NCI-H187 treated with DMSO at 0.1 percent for 48 hours (cell line): ENCODE measurements around the gene SBSN.

Source experiments
- DNase-seq: peaks from one replicate; lab custom pipeline; 2025; lab: John Stamatoyannopoulos, UW

Gene SBSN

DNA sequence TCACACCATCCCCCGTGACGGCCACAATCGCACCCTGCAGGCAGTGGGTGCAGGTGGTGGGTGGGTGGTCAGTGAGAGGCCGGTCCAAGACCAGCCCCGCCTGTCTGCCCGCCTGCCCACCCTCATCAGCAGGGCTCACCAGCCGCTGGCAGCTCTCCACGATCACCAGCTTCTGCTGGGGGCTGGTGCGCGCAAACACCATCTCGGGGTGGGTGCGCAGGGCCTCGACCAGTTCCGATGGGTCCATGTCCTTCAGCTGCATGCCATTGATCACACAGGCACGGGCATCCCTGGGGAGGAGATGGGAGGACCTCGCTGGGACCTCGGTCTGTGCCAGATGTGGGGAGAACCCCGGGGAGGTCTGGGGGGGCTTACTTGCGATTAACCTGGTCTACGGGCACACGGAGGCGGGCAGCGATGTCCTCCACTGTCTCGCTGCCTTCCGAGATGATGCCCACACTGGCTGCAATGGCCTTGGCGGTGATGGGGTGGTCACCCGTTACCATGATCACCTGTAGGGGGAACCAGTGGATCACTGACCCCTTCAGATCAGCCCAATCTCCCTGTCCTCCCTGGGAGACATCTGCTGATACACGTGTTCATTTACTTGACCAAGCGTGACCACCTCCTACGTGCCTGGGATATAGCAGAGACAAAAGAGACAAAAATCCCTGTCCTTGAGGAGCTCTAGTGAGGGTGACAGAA lies 27.3 kb upstream of the SBSN start:
- no peak for DNase-seq

DNA sequence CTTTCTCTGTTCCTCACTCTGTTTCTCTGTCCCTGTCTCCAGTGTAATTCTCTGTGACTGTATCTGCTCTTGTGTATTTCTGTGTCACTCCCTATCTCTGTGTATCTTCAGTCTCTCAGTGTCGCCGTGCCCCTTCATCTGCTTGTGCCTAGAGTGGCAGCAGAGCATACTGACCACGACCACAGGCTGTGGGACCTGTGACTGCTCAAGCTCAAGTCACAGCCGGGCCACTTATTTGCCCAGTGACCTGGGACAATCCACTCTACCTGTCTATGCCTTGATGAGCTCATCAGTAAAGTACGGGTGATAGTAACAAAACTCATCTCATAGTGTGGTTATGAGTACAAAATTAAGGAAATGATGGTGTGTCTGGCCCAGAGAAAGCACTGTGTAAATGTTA lies 26.0 kb upstream of the SBSN start:
- no peak for DNase-seq

DNA sequence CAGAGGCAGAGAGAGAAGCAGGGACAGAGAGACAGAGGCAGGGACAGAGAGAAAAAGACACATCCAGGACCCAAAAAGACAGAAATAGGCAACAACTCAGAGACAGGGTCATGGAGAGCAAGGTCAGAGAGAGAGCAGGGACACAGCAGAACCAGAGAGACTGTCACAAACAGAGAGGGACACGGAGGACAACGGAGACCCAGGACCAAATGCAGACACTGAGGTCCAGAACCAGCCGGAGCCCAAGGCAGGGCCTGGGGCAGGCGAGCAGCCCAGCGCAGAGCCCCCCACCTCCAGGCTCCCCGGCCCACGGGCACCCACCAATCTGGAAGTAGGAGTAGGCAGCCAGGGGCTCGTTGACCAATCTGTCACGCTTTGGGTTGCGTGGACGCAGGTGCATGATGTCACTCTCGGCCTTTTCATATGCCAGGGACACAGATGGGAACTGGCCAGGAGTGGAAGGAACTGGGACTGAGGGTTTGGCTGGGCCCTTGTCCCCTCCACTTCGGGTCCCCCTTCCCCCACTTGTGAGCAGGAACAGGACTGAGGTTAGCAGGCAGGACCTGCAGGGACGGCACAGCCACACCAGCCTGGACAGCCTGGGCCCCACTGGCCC lies 25.4 kb upstream of the SBSN start:
- no peak for DNase-seq

DNA sequence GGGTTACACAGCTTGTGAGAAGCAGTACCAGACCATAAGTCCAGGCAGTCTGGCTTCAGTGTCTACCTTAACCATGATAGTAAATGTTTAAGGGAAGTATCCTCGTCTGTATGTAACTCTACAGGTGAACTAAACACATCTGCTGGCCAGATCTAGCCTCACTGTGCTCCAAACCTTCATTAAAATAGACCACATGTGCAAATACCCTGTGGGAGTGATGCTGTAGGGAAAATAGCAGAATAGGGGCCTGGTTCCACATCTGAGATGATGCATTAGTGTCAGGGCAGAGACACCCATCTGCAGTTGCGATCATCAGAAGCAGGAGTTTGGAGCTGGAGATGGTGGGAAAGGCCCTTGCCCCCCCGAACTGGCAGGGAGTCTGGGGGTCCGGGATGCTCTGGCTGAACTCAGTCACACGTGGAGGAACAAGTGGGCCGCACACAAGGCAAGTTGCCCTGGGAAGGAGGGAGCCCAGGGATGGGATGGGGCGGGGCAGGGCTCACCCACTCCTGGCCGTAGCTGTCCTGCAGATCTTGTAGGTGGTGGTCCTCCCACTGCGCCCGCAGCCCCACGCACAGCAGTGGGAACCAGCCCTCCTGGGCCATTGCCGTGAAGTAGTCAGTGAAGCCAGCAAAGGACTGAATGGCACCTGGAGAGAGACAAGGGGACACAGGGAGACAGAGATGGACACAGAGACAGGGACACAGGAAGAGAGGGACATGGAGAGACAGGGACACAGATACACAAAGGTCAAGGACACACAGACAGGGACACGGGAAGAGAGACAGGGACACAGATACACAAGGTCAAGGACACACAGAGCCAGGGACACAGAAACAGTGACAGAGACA lies 24.6 kb upstream of the SBSN start:
- DNase-seq, result no peak

DNA sequence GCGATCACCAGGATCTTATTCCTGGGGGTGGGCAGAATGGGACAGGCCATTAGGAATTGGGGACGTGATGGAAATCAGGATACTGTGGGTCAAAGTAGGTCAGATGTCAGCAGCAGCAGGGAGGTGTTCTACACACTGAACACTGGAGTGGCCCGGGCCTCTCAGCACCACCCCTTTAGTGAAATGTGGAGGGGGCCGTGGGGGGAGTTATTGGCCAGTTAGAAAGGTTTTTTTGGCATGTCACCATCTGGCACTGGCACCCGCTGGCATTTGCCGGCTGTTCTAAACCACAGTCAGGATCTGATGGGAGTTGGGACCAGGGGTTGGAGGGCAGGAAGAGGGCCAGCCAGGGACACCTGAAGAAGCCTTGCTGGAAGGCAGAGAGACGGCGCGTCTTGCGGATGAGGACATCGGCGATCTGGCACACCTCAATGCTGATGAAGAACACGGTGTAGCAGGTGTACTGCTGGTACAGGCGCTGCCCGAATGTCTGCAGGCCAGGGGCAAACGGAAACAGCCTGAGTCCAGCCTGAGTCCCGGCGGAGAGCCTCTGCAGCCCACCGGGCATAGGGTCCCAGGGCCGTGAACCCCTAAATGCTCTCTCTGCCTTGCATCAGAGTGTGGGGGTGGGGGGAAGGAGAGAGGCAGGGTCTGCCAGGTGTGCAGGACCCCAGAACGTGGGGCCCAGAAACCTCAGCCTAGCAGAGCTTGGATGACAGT lies 23.1 kb upstream of the SBSN start:
- DNase-seq, result no peak

DNA sequence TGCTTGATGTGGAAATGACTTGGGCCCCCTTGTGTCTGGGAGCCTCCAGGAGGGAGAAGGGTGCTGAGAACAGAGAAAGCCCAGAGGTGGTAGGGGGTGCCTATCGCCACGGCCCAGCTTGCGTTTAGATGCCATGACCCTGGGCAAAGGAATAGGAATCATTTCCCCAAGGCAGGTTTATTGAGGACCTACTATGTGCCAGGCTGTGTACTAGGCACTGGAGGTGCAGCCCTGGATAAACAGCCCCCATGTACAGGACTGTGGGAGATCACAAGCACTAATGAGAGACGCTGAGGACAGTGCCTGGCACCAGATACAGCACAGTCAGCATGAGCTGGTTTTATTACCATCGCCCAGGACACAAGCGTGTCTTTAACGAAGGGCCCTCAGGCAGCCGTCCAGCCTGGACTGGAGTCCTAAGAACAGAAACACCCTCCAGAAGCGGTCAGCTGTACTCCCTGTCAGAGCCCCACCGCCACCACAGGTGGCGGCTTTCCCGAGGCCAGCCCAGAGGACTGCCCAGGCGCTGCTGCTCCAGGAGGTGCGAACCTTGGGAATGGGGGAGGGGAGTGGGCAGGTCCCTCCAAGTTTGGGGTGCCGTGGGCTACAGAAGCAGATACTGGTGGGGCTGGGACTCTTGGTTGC lies 21.9 kb upstream of the SBSN start:
- DNase-seq, result no peak

DNA sequence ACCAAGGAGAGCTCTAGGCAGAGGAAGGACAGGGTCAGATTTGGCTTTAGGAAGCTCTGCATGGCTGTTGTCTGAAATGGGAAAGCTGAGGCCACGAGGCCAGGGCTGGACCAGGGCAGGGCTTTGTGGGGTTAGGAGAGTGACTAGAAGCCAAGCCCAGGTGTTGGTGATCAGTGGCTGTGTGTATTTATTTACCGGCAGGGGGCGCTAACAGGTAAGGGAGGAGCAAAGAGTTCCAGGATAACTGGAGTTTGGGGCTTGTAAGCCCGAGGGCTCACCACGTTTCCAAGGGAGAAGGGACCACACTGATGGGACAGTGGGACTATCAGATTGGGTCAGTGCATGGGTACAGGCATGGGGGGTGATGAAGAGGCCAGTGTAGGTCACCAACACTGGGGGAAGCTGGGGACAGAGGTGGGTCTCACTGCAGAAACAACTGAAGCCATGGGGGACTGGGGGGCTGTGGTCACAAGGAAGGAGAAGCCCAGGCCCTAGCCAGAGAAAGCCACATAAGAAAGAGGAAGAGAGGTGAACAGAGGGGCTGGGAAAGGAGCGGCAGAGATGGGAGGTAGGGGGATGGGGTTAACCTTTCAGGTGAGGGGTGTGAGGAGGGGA lies 21.2 kb upstream of the SBSN start:
- peak; percentile 48 for DNase-seq

DNA sequence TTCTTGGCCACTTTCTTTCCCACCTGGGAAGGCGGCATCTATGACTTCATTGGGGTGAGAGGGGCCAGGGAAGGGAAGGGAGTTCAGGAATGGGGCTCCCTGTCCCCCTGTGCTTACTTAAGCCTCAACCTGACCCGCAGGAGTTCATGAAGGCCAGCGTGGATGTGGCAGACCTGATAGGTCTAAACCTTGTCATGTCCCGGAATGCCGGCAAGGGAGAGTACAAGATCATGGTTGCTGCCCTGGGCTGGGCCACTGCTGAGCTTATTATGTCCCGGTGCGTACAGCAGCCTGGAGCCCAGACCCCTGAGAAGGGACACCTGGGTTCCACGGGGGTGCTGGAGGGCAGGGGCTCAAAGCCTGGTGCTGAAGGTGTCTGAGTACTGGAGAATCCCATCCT lies 18.4 kb upstream of the SBSN start:
- no peak for DNase-seq

DNA sequence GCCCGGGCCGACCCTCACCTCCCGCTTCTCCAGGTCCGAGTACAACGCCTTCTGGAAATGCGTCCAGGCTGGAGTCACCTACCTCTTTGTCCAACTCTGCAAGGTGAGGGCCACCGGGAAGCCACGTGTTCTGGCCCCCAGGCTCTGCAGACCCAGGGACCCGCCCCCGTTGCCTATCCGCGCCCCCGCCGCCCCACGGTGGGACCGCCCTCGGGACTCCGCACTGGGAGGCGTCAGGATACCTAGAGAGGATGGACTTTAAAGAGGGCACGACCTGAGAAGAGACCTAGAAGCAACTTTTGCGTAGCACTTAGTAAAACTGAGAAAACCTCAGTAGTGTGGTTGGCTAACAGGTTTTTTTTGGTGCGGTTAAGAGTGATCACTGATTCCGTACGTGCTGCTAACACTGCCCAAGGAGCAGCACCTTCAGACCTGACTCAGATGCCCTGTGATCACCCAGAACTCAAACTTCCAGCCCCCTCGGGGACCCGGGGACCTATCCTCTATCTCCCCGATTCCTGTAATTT lies 17.8 kb upstream of the SBSN start:
- no peak for DNase-seq

DNA sequence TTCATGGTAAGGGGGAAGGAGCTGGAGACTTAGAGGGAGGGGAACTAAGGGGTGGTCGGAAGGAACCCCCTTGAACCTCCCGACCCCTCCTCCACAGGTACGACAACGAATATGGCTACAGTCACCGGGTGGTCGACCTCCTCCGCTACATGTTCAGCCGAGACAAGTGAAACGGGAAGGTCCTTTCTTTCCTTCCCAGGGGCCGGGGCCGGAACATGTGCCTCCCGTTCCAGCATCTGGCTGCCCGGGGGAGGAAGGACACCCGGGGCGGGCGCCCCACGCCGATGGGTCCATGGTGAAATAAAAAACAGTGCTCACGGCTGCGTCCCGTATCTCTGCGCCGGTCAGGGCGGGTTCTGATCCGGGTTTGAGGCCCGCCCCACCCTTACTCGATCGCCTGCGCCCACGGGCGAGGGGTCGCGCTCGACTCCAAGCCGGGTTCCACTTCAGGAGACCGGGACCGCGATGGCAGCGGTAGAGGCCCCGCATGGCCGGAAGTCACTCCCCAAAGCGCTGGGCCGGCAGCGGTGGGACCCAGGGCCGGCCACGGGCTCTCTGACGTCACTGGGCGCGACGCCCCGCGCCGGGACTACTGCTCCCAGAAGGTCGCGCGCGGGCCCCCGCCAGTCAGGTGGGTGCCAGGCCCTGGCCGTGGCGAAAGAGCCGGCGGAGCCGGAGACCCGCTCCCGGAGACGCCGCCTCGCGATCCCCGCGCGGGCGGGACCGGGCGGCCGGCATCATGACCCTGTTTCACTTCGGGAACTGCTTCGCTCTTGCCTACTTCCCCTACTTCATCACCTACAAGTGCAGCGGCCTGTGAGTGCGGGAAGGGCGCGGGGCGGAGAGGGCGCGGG lies 17.1 kb upstream of the SBSN start, which contains the start of gene TMEM147:
TMEM147 (plus strand) TSS at position 626 of the 854 bp plus-strand sequence; CDS start at position 740, 114 bp downstream.
- DNase-seq, result peak; percentile 47

DNA sequence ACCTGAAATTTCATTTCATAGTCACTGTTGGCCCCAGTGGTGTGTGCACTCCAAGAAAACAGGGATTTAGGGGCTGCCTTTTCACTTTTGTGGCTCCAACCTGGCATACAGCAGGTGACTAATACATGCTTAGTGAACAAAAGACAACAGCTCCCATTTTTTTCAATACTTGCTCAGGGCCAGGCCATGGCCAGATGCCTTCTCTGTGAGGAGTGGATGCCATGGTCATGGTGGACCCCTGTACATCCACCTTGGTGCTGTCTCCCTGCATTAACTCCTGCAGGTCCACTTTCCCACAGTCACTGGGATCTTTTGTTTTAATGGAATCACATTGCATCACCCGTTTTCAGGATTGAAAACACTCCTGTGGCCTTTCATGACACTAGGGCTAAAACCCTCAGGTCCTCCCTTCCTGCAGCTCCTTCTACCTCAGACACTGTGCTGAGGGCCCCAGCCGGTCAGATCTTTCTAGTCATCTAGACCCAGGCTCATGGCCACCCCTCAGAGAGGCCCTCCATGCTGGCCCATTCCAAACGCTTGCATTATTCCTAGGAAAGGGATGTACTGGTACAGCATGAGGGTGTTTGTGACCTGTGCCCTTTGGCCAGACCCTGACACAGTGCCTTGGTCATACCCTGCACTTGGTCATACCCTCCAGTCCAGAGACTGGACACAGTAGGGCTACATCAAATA lies 16.1 kb upstream of the SBSN start:
- DNase-seq, result no peak

DNA sequence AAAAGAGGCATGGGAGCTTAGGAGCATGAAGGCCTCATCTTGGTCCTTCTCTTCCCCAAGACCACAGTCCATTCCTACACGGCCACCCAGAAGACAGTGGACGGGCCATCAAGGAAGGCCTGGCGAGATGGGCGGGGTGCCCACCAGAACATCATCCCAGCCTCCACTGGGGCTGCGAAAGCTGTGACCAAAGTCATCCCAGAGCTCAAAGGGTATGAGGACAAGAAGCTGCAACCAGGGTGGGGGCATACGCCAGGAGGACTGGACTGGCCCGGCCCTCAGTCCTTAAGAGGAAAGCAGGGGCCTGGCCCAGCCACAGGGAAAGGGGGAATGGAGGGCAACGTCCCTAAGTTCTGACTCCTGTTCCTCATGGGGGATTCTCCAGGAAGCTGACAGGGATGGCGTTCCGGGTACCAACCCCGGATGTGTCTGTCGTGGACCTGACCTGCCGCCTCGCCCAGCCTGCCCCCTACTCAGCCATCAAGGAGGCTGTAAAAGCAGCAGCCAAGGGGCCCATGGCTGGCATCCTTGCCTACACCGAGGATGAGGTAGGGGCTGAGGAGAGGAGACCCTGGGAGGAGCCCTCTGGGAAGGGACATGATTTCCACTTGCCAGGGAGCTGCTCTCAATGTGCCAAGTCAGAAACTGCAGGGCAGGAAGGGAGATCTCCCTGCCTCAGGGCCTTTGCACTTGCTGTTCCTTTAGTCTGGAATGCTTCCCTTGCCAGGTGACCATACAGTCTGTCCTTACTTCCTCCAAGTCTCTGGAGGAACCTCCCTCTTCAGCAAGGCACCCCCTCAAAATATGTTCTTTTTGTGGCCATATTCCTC lies 15.4 kb upstream of the SBSN start:
- no peak for DNase-seq

DNA sequence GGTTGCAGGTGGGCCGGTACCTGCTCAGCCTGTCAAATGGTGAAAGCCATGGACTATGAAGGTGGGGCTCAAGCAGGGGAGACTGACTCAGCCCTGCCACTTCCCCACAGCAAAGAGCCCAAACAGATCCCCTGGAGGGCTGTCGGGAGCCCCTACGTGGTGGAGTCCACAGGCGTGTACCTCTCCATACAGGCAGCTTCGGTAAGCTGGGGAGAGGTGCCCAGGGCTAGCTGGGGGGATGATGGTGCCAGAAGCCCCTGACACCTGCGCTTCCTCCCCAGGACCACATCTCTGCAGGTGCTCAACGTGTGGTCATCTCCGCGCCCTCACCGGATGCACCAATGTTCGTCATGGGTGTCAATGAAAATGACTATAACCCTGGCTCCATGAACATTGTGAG lies 14.1 kb upstream of the SBSN start:
- DNase-seq, result no peak

DNA sequence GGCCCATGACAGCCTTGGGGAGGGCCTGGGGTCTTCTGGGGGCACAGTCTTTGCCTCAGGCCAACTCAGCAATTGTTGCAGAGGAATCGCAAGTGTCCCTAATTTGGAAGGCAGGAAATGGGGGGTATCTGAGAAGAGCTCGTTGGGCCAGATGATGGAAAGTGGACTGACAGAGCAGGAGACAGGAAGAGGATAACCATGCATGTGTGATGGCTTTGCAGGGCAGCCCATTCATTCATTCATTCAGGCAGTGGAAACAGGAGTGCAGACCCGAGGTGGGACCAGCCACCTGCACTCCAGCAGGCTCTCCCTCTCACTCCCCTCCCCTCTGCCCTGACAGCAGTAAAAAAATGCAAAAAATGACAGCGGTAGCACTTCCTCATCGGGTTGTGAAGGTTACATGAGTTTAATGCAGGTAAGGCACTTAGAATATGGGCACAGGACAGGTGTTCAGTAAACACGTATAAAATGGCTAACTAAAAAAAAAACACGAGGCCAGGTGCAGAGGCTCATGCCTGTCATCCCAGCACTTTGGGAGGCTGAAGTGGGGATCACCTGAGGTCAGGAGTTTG lies 12.3 kb upstream of the SBSN start:
- DNase-seq, result no peak

DNA sequence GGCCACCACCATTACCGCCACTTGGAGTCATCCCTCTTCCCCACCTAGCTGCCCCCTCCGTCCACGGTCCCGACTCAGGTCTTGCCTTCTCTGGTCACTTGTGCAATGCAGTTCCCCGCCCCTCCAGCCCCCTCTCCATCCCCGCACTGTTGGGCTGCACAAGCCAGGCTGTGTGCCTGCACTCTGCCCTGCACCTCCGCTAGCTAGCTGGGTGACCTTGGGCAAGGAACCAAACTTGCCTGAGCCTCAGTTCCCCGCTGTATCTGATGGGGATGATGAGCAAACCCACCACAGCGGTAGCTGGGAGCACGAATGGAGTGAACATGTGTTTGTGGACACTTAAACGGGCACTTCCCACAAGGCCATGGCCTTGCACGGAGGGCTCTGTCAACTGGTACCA lies 11.7 kb upstream of the SBSN start:
- no peak for DNase-seq

DNA sequence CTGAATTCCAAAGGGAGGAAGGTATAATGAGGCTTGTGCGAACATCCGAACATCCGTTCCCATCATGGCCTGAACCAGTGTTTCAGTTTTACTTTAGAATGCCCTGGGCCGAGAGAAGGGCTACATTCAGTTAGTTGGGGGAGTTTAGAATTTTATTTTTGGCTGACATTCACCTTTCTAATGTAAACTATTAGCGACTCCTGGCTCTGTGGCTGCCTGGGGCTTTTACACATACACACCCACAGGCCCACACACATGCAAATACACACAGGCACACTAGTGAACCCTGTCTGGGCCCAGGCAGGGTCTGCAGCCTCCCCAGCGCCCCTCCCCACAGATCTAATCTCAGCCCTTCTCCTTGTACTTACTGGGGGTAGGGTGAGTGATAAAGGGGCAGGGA lies 11.2 kb upstream of the SBSN start:
- DNase-seq, result no peak

DNA sequence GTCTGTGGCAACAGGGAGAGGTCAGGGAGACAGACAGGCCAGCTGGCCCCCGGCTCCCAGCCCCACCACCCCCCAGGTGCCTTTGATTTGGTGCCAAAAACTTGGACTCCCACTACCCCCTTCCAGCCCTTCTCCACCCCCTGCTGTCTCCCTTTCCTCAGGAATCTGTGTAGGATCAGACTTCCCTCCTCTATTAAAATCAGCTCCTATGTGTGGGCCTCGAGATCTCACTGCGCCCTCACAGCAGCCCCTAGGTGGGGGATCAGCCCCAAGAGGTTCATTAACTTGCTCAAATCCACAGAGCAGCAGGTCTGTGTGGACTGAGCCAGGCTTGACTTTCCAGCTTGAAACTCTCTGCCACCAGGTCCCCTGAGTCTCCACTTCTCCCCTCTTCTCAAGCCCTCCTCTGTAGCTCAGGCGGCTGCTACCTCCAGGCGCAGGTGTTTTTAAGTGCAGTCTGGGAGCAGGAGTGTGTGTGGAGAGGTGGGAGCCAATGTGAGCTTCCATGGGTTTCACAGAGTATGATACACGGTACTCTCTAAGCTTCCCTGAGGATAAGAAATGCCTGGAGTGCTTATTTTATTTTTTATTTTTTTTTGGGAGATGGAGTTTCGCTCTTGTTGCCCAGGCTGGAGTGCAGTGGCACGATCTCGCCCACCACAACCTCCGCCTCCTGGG lies 6.8 kb upstream of the SBSN start:
- DNase-seq, result no peak
